Muscle of back (tissue), 11 donors: ENCODE measurements around the gene S1PR1. TPM values are rescaled to one million over a fixed set of nuclear protein-coding genes. Genes with fewer than 3 reads are reported as not detected.
A peak's percentile ranks its signal among the peaks of the same experiment; 100 is the strongest.

ENCODE experiments used
- DNase-seq, 3 donors: peaks; one replicate each; pipeline versions ENCODE4 v3.0.0 to v3.0.0-alpha.2; 2013
- polyA plus RNA-seq, 10 donors: library from polyadenylated mRNA; unstranded; fragments of 120-200 nt; gene quantifications; one replicate each; pipeline ENCODE4 v1.2.1, GENCODE V29; 2013; ENCODE audit not compliant: insufficient read length in 10 of 10

S1PR1 gene
- polyA plus RNA-seq, 10 donors: 10.1 to 20.5 (median 13.6) TPM

DNA sequence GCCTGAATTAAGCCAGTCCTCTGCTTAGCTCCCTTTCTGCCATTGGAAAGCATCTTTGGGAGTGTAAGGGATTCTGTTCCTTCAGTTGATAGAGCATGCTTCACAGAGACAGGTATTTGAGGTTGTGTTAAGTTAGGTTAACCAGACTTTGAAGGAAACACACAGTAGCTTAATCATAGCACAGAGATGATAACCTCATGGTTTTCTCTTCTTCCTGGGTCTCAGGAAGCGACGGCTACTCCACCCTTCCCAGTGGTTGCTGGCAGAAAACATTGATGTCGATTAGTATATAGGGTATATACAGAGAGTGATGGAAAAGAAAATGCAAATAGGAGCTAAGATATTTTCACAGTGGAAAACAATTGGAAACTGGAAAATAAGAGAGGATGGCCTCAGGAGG is 42.0 kb downstream of the S1PR1 start:
- no peak for DNase-seq

DNA sequence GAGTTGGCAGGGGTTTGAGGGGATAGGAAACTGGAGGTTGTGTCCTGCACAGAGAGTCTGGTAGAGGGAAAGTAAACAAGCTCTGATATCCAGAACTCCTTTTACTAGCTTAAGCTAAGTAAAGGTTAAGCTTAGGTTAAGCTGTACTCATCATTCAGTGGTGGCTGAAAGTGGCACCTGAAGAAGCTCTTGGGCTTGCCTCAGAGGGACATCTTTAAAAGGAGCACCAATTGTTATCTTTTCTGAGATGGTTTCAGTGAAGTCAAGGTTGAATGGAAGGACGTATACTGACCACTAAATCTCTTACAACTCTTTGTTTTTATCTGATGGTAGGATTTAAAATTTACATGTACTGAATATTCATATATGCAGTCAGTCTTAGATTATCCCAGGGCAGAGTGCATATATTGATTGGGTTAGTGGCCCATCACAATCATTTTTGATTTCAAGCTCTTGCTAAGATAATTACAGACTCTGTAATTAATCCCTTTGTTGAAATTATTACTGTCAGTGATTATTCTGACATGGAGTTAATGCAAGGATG is 43.3 kb downstream of the S1PR1 start:
- no peak for DNase-seq

DNA sequence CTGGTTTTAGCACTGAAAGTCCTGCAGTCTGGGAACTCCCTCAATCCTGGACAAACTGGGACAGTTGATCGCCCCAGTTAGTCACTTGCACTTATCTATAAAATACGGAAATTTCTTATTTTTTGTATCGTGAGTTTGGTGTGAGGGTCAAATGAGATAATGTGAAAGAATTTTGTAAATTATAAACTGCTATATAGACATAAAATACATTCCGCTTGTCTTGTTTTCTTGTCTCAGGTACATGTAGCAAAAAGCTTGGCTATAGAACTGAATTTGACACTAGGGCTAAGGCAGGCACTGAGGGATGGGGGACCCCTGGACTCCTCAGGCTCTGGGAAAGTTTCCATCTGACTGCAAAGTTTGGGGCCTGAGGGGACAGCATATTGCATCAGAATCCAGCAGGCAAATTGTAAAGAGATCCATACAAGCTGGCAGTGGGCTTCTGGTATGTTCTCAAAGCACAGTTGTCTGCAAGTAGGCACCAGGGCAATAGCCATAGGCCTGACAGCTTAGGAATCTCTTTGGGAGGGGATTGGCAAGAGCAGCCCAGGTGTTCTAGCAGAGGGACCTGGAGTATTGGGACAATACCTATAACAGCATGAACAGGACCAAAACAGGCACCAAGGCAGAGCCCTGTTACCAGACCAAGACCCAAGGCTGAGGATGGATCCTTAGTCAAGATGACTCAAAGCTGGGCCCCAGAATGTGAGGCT is 44.3 kb downstream of the S1PR1 start:
- no peak for DNase-seq

DNA sequence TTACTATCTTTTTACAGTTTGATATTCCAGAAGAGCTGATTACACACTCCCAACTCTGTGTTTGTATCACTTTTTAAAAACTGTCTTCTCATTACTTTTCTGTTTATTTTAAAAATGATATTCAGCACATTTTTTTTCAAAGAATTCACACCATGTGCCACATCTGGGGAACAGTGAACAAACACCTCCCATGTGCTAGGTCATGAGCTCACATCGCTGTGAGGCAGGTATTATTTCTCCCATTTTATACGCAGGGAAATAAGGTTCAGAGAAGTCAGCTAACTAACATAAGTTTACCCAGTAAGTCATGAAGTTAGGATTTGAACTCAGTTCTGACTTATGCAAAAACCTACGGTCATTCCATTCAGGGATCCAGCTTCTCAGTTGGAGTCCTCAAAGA is 44.9 kb downstream of the S1PR1 start:
- DNase-seq: no peak

DNA sequence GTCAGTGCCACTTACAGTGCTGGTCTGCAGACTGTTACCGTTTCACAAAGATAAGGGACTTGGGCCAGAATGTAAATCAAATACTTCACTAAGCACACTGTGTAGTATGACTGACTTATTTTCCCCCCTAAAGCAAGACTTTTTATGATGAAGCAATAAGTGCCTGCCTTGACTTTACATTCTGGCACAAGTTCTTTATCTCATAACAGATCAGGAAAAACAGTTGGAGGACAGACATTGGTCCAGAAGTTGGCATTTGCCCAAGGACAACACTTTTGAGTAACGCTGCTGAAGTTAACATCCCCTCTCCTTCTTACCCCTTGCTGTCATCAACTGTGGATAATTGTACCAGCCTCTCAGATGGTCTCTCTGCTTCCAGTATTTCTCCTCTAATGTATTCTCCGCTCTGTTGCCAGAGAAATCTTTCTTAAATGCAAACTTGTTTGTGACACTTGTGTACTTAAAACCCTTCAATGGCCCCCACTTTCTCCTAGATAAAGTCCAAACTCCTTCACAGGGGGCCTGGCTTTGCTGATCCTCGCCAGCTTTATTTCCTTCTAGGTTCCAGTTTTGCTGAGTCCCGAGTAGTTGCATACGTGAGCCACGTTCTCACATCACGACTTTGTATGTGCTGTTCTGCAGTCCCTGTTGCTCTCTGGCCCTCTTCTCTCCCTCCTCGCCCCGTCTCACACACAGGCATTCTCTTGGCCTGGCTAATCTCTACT is 45.7 kb downstream of the S1PR1 start:
- DNase-seq: no peak

DNA sequence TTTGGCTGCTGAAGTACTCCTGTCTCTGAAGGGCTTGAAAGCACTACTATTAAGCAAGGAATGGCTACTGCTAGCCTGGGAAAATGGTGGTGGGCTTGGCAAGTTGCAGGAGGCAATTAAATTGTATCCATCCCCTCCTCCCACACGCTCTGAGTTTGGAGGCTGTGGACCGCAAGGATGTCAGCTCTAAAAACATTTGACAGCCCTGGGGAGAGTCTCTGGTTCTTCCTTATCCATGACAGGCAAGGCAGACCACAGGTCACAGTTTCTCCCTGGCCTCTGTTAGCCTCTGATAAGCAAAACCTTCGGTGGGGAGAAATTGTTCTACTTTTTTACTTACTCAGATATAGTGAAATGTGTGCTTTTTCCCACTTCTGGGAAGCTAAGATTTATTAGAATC is 46.6 kb downstream of the S1PR1 start:
- no peak for DNase-seq

DNA sequence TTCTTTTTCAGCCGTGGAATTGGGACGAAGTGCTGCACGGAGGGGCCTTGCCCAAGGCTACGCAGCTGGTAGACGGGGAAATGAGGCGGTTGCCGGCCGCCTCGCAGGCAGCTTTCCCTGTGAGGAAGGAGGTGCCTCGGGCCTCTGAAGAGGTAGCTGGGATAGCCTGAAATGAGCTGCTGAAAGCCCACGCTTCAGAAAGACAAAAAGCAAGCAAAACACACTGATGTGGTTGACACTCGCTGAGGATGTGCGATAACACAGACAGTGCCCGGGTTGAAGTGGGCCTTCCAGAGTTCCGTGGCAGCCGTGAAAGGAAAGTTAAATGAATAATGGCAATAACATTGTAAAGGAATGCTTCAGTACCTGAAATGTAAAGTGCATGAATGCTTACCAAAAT is 47.2 kb downstream of the S1PR1 start:
- no peak for DNase-seq

DNA sequence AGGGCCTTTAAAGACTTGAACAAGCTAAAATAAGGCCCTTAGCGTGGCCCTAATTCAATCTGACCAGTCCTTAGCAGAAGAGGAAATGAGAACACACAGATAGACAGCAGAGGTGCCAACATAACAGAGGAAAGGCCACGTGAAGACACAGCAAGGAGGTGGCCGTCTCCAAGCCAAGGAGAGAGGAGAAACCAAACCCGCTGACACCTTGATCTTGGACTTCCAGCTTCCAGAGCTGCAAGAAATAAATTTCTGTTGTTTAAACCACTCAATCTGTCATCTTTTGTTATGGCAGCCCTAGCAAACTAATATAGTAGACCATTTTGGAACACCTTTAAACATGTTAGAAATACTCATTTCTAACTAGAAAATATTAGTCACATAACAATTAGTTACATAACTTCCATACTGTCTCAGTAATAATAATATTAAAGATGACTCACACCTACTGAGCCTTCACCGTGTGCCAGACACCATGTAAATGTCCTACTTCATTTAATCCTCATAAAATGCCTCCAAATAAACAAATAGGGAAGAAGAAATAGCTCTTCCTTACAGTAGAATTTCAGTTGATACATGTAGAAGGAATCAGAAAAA is 47.9 kb downstream of the S1PR1 start:
- DNase-seq: no peak

DNA sequence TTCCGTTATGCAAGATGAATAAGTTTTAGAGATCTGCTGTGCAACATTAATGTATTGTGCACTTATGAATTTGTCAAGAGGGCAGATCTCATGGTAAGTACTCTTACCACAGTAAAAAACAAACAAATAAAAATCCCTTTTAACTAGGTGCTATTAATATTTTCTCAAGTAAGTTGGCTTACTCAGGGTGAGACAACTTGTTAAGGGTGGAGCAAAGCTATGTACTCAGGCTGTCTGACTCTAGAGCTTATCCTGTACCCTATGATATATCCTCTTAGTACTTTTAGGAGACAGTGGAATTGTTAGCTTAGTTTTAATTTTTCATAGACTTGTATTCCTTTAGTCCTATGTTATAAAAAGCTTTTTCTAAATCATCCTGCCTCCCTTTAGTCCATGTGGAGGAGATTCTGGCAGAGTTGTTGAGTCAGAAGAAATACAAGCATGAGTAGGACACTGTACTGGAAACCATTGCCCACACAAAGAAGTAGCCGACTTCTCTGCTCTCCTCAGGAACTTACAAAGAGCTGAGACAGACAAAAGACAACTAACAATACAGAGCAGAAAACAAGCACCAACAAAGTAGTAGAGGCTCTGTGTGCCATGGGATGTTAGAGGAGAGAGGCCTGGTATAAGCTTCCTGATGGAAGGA is 49.2 kb downstream of the S1PR1 start:
- no peak for DNase-seq

DNA sequence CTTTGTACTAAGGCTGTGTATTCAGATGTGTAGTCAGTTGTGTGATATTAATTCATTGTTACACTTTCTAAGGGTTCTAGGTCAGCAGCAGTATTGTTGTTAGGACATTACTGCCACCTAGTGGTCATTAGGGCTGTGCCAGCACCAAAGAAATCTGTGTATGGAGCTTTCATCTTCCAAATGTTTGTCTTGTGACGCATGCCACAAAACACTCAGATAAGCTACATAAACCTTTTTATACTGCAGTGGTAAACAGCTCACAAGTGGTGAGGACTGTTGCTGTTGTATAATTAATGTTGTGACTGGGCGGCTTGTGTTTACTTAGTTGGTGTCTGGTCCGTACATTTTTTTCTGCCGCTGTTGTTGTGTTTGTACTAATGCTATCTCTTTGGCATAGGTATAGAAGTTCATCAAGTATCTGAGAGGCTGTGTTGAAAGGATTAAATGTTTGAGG is 51.7 kb downstream of the S1PR1 start:
- DNase-seq: peak; percentile 72 to 81 (median 78)

DNA sequence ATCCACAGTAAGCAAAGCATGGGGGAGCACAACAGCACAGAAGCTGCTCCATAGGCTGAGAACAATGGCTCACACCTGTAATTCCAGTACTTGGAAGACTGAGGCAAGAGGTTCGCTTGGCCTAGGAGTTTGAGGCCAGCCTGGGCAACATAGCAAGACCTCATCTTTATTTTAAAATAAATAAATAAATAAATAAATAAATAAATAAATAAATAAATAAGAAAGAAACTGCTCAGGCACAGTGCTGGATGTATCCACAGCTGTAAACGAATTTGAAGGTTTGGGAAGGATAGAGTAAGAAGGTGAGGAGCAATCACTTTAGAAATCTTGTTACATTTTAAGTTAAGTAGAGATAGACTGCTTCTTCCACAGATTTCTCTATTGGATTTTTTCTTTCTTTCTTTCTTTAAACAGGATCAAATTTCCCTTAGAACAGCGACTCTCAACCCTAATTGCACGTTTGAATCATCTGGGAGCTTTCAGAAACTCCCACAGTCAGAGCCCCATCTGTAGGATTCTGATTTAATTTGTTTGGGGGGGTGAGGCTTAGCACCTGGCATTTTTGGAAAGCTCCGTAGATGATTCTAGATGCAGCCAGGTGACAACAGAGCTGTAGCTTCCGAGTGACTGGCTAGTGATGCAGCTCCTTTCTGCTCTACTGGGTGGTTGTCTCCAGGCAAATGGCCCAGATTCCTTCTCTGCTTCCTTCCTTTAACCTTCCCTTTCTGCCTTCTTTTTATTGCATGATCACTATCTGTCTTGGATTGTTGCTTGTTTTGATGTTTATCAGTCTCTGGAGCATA is 53.5 kb downstream of the S1PR1 start:
- no peak for DNase-seq

Other genes starting within 250 kb of the S1PR1 start
- 10 to 100 TPM; 45.0 to 65.8 (median 54.6) TPM for gene DPH5, start 211.2 kb upstream of the S1PR1 start, polyA plus RNA-seq